ENCODE measurements around the gene SLC35F2. TPM values are rescaled to one million over a fixed set of nuclear protein-coding genes. Genes with fewer than 3 reads are reported as not detected.

SLC35F2 gene
- polyA plus RNA-seq, 1 donor from 2014 or later: 0.59 TPM

DNA sequence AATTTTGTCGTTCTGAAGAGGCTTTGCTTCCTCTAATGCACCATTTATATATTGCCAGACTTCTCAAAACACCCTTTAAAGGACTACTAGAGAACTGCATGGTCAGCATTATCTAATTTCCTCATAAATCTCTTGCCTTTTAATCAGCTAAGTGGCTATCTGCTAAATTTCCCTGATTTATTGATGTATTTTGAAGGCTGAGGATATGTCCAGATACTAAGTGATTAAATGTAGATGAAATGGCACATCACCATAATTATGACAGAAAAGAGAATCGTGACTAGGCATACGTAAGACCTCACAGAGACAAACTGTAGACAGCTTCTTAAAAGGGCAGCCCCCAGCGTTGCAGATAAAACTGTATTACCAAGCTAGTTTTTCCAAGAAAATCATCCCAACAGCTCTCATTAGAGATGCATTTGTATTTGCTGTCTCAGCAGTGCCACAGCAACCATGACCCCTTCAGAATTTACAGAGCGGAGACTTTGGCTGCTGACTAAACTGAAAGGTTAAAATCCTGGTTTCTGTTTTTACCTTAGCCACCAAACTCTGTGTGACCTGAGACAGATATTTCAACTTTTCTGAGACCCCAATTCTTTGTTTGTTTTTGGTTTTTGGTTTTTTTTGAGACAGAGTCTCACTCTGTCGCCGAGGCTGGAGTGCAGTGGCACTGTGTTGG lies 79.6 kb downstream of the SLC35F2 start:
- Histone ChIP-seq H3F3A (ENCODE audit: insufficient read depth, low read length, poor library complexity, severe bottlenecking) (no peaks in the 10 kb centered on the region), H3K27ac (ENCODE audit: low read length) (no peak overlapping the region), H2AFZ (ENCODE audit: low read depth, low read length) (no peak overlapping the region), H3K79me2 (replicated peaks; ENCODE audit: insufficient read depth, low read length) (no peaks in the 10 kb centered on the region), H3K9ac (ENCODE audit: low read length) (no peak overlapping the region), H4K20me1 (ENCODE audit: insufficient read depth) (no peaks in the 10 kb centered on the region), H3K9me2 (ENCODE audit: insufficient read depth, low read length) (no peaks in the 10 kb centered on the region), H3K27me3 (ENCODE audit: insufficient read depth, low read depth, low read length) (no peaks in the 10 kb centered on the region), H3K9me3 (ENCODE audit: low read length) (no peaks in the 10 kb centered on the region), H3K4me3 (ENCODE audit: low read length) (no peak overlapping the region), H3K4me2 (ENCODE audit: low read length) (no peak overlapping the region), H3K36me3 (ENCODE audit: insufficient read depth, low read length) (no peaks in the 10 kb centered on the region)
- TF ChIP-seq, protein P1, sequence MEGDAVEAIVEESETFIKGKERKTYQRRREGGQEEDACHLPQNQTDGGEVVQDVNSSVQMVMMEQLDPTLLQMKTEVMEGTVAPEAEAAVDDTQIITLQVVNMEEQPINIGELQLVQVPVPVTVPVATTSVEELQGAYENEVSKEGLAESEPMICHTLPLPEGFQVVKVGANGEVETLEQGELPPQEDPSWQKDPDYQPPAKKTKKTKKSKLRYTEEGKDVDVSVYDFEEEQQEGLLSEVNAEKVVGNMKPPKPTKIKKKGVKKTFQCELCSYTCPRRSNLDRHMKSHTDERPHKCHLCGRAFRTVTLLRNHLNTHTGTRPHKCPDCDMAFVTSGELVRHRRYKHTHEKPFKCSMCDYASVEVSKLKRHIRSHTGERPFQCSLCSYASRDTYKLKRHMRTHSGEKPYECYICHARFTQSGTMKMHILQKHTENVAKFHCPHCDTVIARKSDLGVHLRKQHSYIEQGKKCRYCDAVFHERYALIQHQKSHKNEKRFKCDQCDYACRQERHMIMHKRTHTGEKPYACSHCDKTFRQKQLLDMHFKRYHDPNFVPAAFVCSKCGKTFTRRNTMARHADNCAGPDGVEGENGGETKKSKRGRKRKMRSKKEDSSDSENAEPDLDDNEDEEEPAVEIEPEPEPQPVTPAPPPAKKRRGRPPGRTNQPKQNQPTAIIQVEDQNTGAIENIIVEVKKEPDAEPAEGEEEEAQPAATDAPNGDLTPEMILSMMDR (IDR thresholded peaks at IDR 0.05; ENCODE audit: poor library complexity, severe bottlenecking): no peak
- TF ChIP-seq SMC3 (conservative IDR thresholded peaks at IDR 0.05; ENCODE audit: poor library complexity) (no peak), POLR2AphosphoS5 (IDR thresholded peaks at IDR 0.05) (no peak), EZH2 (IDR thresholded peaks at IDR 0.05; ENCODE audit: borderline replicate concordance, insufficient read depth, low read length, poor library complexity, severe bottlenecking) (no peak), RAD21 (conservative IDR thresholded peaks at IDR 0.05) (no peak), EP300 (conservative IDR thresholded peaks at IDR 0.05; ENCODE audit: poor library complexity, severe bottlenecking) (no peak), TAF1 (IDR thresholded peaks at IDR 0.05; ENCODE audit: low read depth) (no peak), MXI1 (conservative IDR thresholded peaks at IDR 0.05; ENCODE audit: poor library complexity, severe bottlenecking) (no peak)
- TF ChIP-seq, protein P2, sequence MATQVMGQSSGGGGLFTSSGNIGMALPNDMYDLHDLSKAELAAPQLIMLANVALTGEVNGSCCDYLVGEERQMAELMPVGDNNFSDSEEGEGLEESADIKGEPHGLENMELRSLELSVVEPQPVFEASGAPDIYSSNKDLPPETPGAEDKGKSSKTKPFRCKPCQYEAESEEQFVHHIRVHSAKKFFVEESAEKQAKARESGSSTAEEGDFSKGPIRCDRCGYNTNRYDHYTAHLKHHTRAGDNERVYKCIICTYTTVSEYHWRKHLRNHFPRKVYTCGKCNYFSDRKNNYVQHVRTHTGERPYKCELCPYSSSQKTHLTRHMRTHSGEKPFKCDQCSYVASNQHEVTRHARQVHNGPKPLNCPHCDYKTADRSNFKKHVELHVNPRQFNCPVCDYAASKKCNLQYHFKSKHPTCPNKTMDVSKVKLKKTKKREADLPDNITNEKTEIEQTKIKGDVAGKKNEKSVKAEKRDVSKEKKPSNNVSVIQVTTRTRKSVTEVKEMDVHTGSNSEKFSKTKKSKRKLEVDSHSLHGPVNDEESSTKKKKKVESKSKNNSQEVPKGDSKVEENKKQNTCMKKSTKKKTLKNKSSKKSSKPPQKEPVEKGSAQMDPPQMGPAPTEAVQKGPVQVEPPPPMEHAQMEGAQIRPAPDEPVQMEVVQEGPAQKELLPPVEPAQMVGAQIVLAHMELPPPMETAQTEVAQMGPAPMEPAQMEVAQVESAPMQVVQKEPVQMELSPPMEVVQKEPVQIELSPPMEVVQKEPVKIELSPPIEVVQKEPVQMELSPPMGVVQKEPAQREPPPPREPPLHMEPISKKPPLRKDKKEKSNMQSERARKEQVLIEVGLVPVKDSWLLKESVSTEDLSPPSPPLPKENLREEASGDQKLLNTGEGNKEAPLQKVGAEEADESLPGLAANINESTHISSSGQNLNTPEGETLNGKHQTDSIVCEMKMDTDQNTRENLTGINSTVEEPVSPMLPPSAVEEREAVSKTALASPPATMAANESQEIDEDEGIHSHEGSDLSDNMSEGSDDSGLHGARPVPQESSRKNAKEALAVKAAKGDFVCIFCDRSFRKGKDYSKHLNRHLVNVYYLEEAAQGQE (IDR thresholded peaks at IDR 0.05; ENCODE audit: borderline replicate concordance): no peak

DNA sequence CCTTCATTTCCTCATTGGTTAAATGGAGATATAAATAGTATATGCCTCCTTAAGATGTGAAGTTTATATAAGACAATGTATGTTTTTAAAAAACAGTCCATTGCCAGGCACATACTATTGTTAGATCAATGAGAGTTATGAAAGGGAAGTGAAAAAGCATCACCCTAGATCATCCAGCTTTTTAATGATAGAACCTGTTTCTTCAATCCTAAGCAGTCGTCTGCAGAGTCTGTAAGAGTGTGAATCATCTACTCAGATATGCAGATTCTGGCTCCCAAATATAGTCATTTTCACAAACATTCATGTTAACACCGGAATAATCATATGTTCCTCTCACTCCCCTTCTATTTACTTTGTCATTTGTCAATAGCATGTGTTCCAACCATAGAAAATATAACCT lies 81.5 kb downstream of the SLC35F2 start:
- Histone ChIP-seq H3K36me3 (ENCODE audit: insufficient read depth, low read length) (no peaks in the 10 kb centered on the region), H3F3A (ENCODE audit: insufficient read depth, low read length, poor library complexity, severe bottlenecking) (no peaks in the 10 kb centered on the region), H3K4me3 (ENCODE audit: low read length) (no peak overlapping the region), H4K20me1 (ENCODE audit: insufficient read depth) (no peaks in the 10 kb centered on the region), H3K9me3 (ENCODE audit: low read length) (no peaks in the 10 kb centered on the region), H3K79me2 (replicated peaks; ENCODE audit: insufficient read depth, low read length) (no peaks in the 10 kb centered on the region), H3K27me3 (ENCODE audit: insufficient read depth, low read depth, low read length) (no peaks in the 10 kb centered on the region), H3K9me2 (ENCODE audit: insufficient read depth, low read length) (no peaks in the 10 kb centered on the region), H2AFZ (ENCODE audit: low read depth, low read length) (no peak overlapping the region), H3K27ac (ENCODE audit: low read length) (no peak overlapping the region), H3K9ac (ENCODE audit: low read length) (no peak overlapping the region), H3K4me2 (ENCODE audit: low read length) (no peak overlapping the region)
- TF ChIP-seq TAF1 (IDR thresholded peaks at IDR 0.05; ENCODE audit: low read depth): no peak
- no peak for TF ChIP-seq SMC3 (conservative IDR thresholded peaks at IDR 0.05; ENCODE audit: poor library complexity)
- no peak for TF ChIP-seq EZH2 (IDR thresholded peaks at IDR 0.05; ENCODE audit: borderline replicate concordance, insufficient read depth, low read length, poor library complexity, severe bottlenecking)
- TF ChIP-seq MXI1 (conservative IDR thresholded peaks at IDR 0.05; ENCODE audit: poor library complexity, severe bottlenecking): no peak
- no peak for TF ChIP-seq RAD21 (conservative IDR thresholded peaks at IDR 0.05)
